CD8-positive, alpha-beta memory T cell (primary cell): ENCODE results near the gene TMIGD1. TPM values are rescaled to one million over a fixed set of nuclear protein-coding genes. Genes with fewer than 3 reads are reported as not detected.
A peak's percentile ranks its signal among the peaks of the same experiment; 100 is the strongest.

Experiments used
- CTCF ChIA-PET: fragments of 350-600 bp; sonication (Branson Sonifier 250); formaldehyde crosslinking; loops from one replicate; lab custom pipeline; 2021; ENCODE audit warnings: antibody characterized with exemption; lab: Charles Lee
- POLR2A ChIA-PET: fragments of 350-600 bp; sonication (Branson Sonifier 250); formaldehyde crosslinking; loops from one replicate; lab custom pipeline; 2021; ENCODE audit warnings: antibody characterized with exemption; lab: Charles Lee
- DNase-seq, 5 donors: peaks; one replicate each; pipeline versions ENCODE4 v3.0.0 to v3.0.0-alpha.2; 2020 to 2022; ENCODE audit warnings: mixed read lengths in 1 of 5
- H3K27ac ChIP-seq: one replicate; pipeline ENCODE4 v1.7.0; 2013; ENCODE audit warnings: low read depth, mild to moderate bottlenecking, low read length, moderate library complexity
- H3K27me3 ChIP-seq: 2 replicates; pipeline ENCODE4 v1.7.0; 2013; ENCODE audit warnings: low read length, mild to moderate bottlenecking; ENCODE audit not compliant: insufficient read depth, poor library complexity, severe bottlenecking
- H3K36me3 ChIP-seq: 2 replicates; pipeline ENCODE4 v1.7.0; 2013; ENCODE audit warnings: mild to moderate bottlenecking, low read length, moderate library complexity; ENCODE audit not compliant: insufficient read depth
- H3K4me1 ChIP-seq: 2 replicates; pipeline ENCODE4 v1.7.0; 2013; ENCODE audit warnings: mild to moderate bottlenecking, low read length, moderate library complexity; ENCODE audit not compliant: insufficient read depth
- H3K4me3 ChIP-seq: 2 replicates; pipeline ENCODE4 v1.7.0; 2013; ENCODE audit warnings: mild to moderate bottlenecking, low read length
- H3K9me3 ChIP-seq: 2 replicates; pipeline ENCODE4 v1.7.0; 2013; ENCODE audit warnings: mild to moderate bottlenecking, low read length
- H3K27ac Mint-ChIP-seq, 8 donors: one replicate each; pipeline ENCODE4 v1.8.0; 2020 to 2021; ENCODE audit warnings: mixed read lengths in 8 of 8, mild to moderate bottlenecking in 6 of 8, inconsistent platforms in 3 of 8, moderate library complexity in 3 of 8
- H3K27me3 Mint-ChIP-seq, 2 donors: one replicate each; pipeline ENCODE4 v1.8.0; 2020 to 2021; ENCODE audit warnings: mixed read lengths in 2 of 2, mild to moderate bottlenecking in 1 of 2, moderate library complexity in 1 of 2
- H3K36me3 Mint-ChIP-seq, 3 donors: one replicate each; pipeline ENCODE4 v1.8.0; 2020 to 2021; ENCODE audit warnings: mixed read lengths in 3 of 3, inconsistent platforms in 1 of 3, mild to moderate bottlenecking in 1 of 3
- H3K4me1 Mint-ChIP-seq, 3 donors: one replicate each; pipeline ENCODE4 v1.8.0; 2020 to 2021; ENCODE audit warnings: mixed read lengths in 3 of 3, inconsistent platforms in 1 of 3, mild to moderate bottlenecking in 1 of 3
- H3K4me3 Mint-ChIP-seq, 7 donors: one replicate each; pipeline ENCODE4 v1.8.0; 2020 to 2021; ENCODE audit warnings: mixed read lengths in 7 of 7, mild to moderate bottlenecking in 6 of 7, moderate library complexity in 4 of 7, inconsistent platforms in 2 of 7
- H3K9me3 Mint-ChIP-seq, 5 donors: one replicate each; pipeline ENCODE4 v1.8.0; 2020 to 2022; ENCODE audit warnings: mixed read lengths in 5 of 5, mild to moderate bottlenecking in 3 of 5, moderate library complexity in 2 of 5, inconsistent platforms in 1 of 5
- polyA plus RNA-seq: library from polyadenylated mRNA; unstranded; fragments of 300-500 nt; fragmentation: Illumina TruSeq; gene quantifications from one replicate; pipeline ENCODE4 v1.2.3, GENCODE V29; 2021
- total RNA-seq, 2 experiments: library from RNA; stranded (reverse); gene quantifications; one replicate each; pipeline ENCODE4 v1.2.3, GENCODE V29; 2021

The TMIGD1 gene
- total and polyA plus RNA-seq, 3 experiments from 2014 or later = not detected

GRCh38 chr17:30292286-30292858 lies 41.5 kb downstream of the TMIGD1 start:
- peak overlapping the region in 4 of 7 donors; percentile 68 to 91 (median 73) for H3K4me3 Mint-ChIP-seq
- no peaks in the 10 kb centered on the region for H3K9me3 Mint-ChIP-seq
- Histone ChIP-seq H3K9me3 (no peaks in the 10 kb centered on the region), H3K27me3 (no peaks in the 10 kb centered on the region), H3K4me3 (peak overlapping the region; percentile 74), H3K4me1 (peaks cover 19% of the 10 kb centered on the region), H3K36me3 (peaks cover 4% of the 10 kb centered on the region), H3K27ac (peak overlapping the region; percentile 51)
- peaks cover 4 to 20% (median 4%) of the 10 kb centered on the region in 3 donors for H3K36me3 Mint-ChIP-seq
- H3K4me1 Mint-ChIP-seq = peaks cover 21 to 26% (median 21%) of the 10 kb centered on the region in 3 donors
- DNase-seq = no peak
- peak overlapping the region in 5 of 8 donors; percentile 35 to 91 (median 79) for H3K27ac Mint-ChIP-seq
- CTCF ChIA-PET = interaction anchor here (1.1 to 3.1 kb wide), 9 partner anchors 10 to 188 kb away, joined by 3 to 36 read pairs (median 6); partner anchors contain the start of gene TMIGD1
- POLR2A ChIA-PET = interaction anchor here (1.0 to 1.9 kb wide), 4 partner anchors 31 to 44 kb away, joined by 5 to 15 read pairs (median 9); no protein-coding TSS in a partner anchor
- peaks cover 0 to under 1% of the 10 kb centered on the region in 2 donors for H3K27me3 Mint-ChIP-seq

GRCh38 chr17:30291543-30292285 lies 42.1 kb downstream of the TMIGD1 start, which contains the start of gene BLMH:
TSS of gene BLMH (minus strand) at chr17:30291944. CDS start at chr17:30291819, 125 bp downstream.
- Mint-ChIP-seq H3K4me3 (peak within 1 kb of the TSS in 6 of 7 donors; percentile 91 to 95 (median 94)), H3K27ac (peak within 1 kb of the TSS; percentile 68 to 94 (median 92)), H3K27me3 (no peaks in the 10 kb centered on the region), H3K4me1 (peaks cover 21 to 26% (median 21%) of the 10 kb centered on the region in 3 donors), H3K36me3 (peaks cover 4 to 27% (median 6%) of the 10 kb centered on the region in 3 donors), H3K9me3 (no peaks in the 10 kb centered on the region)
- H3K27me3 ChIP-seq = no peaks in the 10 kb centered on the region
- POLR2A ChIA-PET = interaction anchor here (0.7 to 1.9 kb wide), 7 partner anchors 22 to 72 kb away, joined by 3 to 15 read pairs (median 5); no protein-coding TSS in a partner anchor
- CTCF ChIA-PET = interaction anchor here (0.8 to 3.1 kb wide), 12 partner anchors 9 to 187 kb away, joined by 3 to 36 read pairs (median 4); partner anchors contain the start of gene TMIGD1
- peak within 1 kb of the TSS; percentile 96 for H3K4me3 ChIP-seq
- peaks cover 11% of the 10 kb centered on the region for H3K36me3 ChIP-seq
- DNase-seq = peak; percentile 68 to 86 (median 76)
- H3K9me3 ChIP-seq = no peaks in the 10 kb centered on the region
- H3K27ac ChIP-seq = peak within 1 kb of the TSS; percentile 51
- H3K4me1 ChIP-seq = peaks cover 19% of the 10 kb centered on the region

- no peaks in the 10 kb centered on the region for H3K27me3 Mint-ChIP-seq
- Histone ChIP-seq H3K36me3 (peaks cover 16% of the 10 kb centered on the region), H3K27me3 (no peaks in the 10 kb centered on the region), H3K4me1 (peaks cover 19% of the 10 kb centered on the region), H3K27ac (peak overlapping the region; percentile 35), H3K4me3 (peak overlapping the region; percentile 96), H3K9me3 (no peaks in the 10 kb centered on the region)
- H3K9me3 Mint-ChIP-seq = no peaks in the 10 kb centered on the region
- peaks cover 21 to 26% (median 21%) of the 10 kb centered on the region in 3 donors for H3K4me1 Mint-ChIP-seq
- peak overlapping the region in 6 of 7 donors; percentile 91 to 95 (median 94) for H3K4me3 Mint-ChIP-seq
- H3K27ac Mint-ChIP-seq = peak overlapping the region; percentile 68 to 94 (median 90)
- H3K36me3 Mint-ChIP-seq = peaks cover 4 to 34% (median 6%) of the 10 kb centered on the region in 3 donors
- peak in 4 of 5 donors; percentile 4 to 13 (median 7) for DNase-seq
- ChIA-PET CTCF (interaction anchor here (0.8 to 3.1 kb wide), 10 partner anchors 8 to 186 kb away, joined by 3 to 36 read pairs (median 4); partner anchors contain the start of gene TMIGD1), POLR2A (interaction anchor here (0.7 to 1.9 kb wide), 6 partner anchors 22 to 73 kb away, joined by 3 to 15 read pairs (median 6); no protein-coding TSS in a partner anchor)
Measured at GRCh38 chr17:30290696-30291542, 42.9 kb downstream of the TMIGD1 start.

GRCh38 chr17:30290077-30290476 lies 43.8 kb downstream of the TMIGD1 start:
- Mint-ChIP-seq H3K4me3 (peak overlapping the region in 4 of 7 donors; percentile 91 to 95 (median 94)), H3K9me3 (no peaks in the 10 kb centered on the region), H3K27ac (peak overlapping the region in 3 of 8 donors; percentile 16 to 85 (median 21)), H3K4me1 (peaks cover 21 to 26% (median 21%) of the 10 kb centered on the region in 3 donors), H3K36me3 (peaks cover 8 to 42% (median 9%) of the 10 kb centered on the region in 3 donors), H3K27me3 (no peaks in the 10 kb centered on the region)
- Histone ChIP-seq H3K4me1 (peaks cover 19% of the 10 kb centered on the region), H3K36me3 (peaks cover 23% of the 10 kb centered on the region), H3K9me3 (no peaks in the 10 kb centered on the region), H3K4me3 (no peak overlapping the region), H3K27ac (no peak overlapping the region), H3K27me3 (no peaks in the 10 kb centered on the region)
- ChIA-PET POLR2A (no interaction called here), CTCF (interaction anchor here (3.1 kb wide), 1 partner anchor 33 kb away, joined by 22 read pairs; no protein-coding TSS in a partner anchor)
- no peak for DNase-seq

GRCh38 chr17:30279156-30279555 lies 54.7 kb downstream of the TMIGD1 start:
- no peaks in the 10 kb centered on the region for H3K9me3 Mint-ChIP-seq
- no peaks in the 10 kb centered on the region for H3K27me3 Mint-ChIP-seq
- peak overlapping the region in 2 of 8 donors; percentile 42 to 60 for H3K27ac Mint-ChIP-seq
- Histone ChIP-seq H3K4me3 (no peak overlapping the region), H3K27me3 (no peaks in the 10 kb centered on the region), H3K9me3 (no peaks in the 10 kb centered on the region), H3K27ac (no peak overlapping the region), H3K36me3 (peaks cover 26% of the 10 kb centered on the region), H3K4me1 (no peaks in the 10 kb centered on the region)
- H3K4me3 Mint-ChIP-seq = no peak overlapping the region
- peaks cover 2 to 17% (median 16%) of the 10 kb centered on the region in 3 donors for H3K4me1 Mint-ChIP-seq
- CTCF ChIA-PET = interaction anchor here (0.6 to 1.4 kb wide), 5 partner anchors 13 to 175 kb away, joined by 3 to 9 read pairs (median 6); partner anchors contain the start of gene BLMH
- POLR2A ChIA-PET = no interaction called here
- DNase-seq = no peak
- H3K36me3 Mint-ChIP-seq = peaks cover 0 to 85% (median 18%) of the 10 kb centered on the region in 3 donors

GRCh38 chr17:30278032-30278431 lies 55.8 kb downstream of the TMIGD1 start:
- H3K27ac ChIP-seq = no peak overlapping the region
- no peaks in the 10 kb centered on the region for H3K27me3 ChIP-seq
- H3K36me3 ChIP-seq = peaks cover 30% of the 10 kb centered on the region
- Mint-ChIP-seq H3K4me1 (peaks cover 2 to 17% (median 16%) of the 10 kb centered on the region in 3 donors), H3K27me3 (no peaks in the 10 kb centered on the region), H3K9me3 (no peaks in the 10 kb centered on the region), H3K27ac (peak overlapping the region in 1 of 8 donors; percentile 26), H3K36me3 (peaks cover 8 to 86% (median 22%) of the 10 kb centered on the region in 3 donors), H3K4me3 (no peak overlapping the region)
- CTCF ChIA-PET = interaction anchor here (0.6 to 1.3 kb wide), 3 partner anchors 59 to 540 kb away, joined by 4 to 6 read pairs (median 4); no protein-coding TSS in a partner anchor
- no peaks in the 10 kb centered on the region for H3K9me3 ChIP-seq
- no peaks in the 10 kb centered on the region for H3K4me1 ChIP-seq
- no peak for DNase-seq
- POLR2A ChIA-PET = no interaction called here
- H3K4me3 ChIP-seq = no peak overlapping the region

GRCh38 chr17:30275911-30276310 lies 57.9 kb downstream of the TMIGD1 start:
- H3K27me3 Mint-ChIP-seq = no peaks in the 10 kb centered on the region
- H3K9me3 Mint-ChIP-seq = no peaks in the 10 kb centered on the region
- POLR2A ChIA-PET = no interaction called here
- H3K27ac ChIP-seq = no peak overlapping the region
- peak overlapping the region in 4 of 8 donors; percentile 3 to 70 (median 18) for H3K27ac Mint-ChIP-seq
- CTCF ChIA-PET = no interaction called here
- H3K36me3 ChIP-seq = peaks cover 43% of the 10 kb centered on the region
- no peaks in the 10 kb centered on the region for H3K4me1 ChIP-seq
- peaks cover 8 to 88% (median 33%) of the 10 kb centered on the region in 3 donors for H3K36me3 Mint-ChIP-seq
- no peak overlapping the region for H3K4me3 Mint-ChIP-seq
- H3K27me3 ChIP-seq = no peaks in the 10 kb centered on the region
- DNase-seq = no peak
- no peak overlapping the region for H3K4me3 ChIP-seq
- H3K4me1 Mint-ChIP-seq = peaks cover 2 to 16% (median 10%) of the 10 kb centered on the region in 3 donors
- no peaks in the 10 kb centered on the region for H3K9me3 ChIP-seq
